Brain microvascular endothelial cell (primary cell): ENCODE results near the gene ACACB.

Experiments
- DNase-seq: peaks from one replicate; pipeline ENCODE4 v3.0.0-alpha.2; 2020
- H3K27ac ChIP-seq: fragments of 250-450 bp; sonication (Bioruptor Pico); 2 replicates; pipeline ENCODE4 v1.5.1; 2020; ENCODE audit warnings: mild to moderate bottlenecking, moderate library complexity
- H3K27me3 ChIP-seq: fragments of 250-450 bp; sonication (Bioruptor Pico); replicated peaks from 2 replicates; pipeline ENCODE4 v1.5.1; 2020; ENCODE audit warnings: mild to moderate bottlenecking
- H3K36me3 ChIP-seq: fragments of 250-450 bp; sonication (Bioruptor Pico); replicated peaks from 2 replicates; pipeline ENCODE4 v1.5.1; 2020; ENCODE audit warnings: mild to moderate bottlenecking
- H3K4me3 ChIP-seq: 2 replicates; pipeline ENCODE4 v1.5.1; 2011; ENCODE audit warnings: low read depth, mild to moderate bottlenecking, control low read depth, low read length, moderate library complexity
- in situ Hi-C: cut with HindIII; loops from 2 replicates; pipeline ENCODE4 v1.10.0; 2017; ENCODE audit warnings: low sequenced_read_pairs, low pct_ligation_motif_present
- TF ChIP-seq, protein P1 (sequence below): IDR thresholded peaks from 2 replicates; pipeline ENCODE4 v1.5.1; 2011; ENCODE audit warnings: low read depth, mild to moderate bottlenecking, moderate library complexity, low read length, control low read depth, inconsistent platforms; ENCODE audit errors: missing control alignments

ACACB gene

DNA sequence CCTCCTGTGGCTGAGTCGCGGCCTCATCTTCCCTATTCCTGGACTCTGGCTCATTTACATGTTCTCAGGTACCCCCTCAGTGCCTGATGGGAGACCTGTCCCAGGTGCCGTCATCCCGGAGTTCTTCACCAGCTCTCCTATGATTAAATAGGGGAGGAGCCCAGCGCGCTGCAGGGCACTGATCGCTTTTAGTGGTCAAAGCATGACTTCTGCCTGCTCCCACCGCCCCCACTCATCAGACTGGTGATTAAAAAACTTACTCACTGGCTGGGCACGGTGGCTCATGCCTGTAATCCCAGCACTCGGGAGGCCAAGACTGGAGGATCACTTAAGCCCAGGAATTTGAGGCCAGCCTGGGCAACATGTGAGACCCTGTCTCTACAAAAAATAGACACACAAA, 106.8 kb downstream of the ACACB start:
- TF ChIP-seq, protein P1, sequence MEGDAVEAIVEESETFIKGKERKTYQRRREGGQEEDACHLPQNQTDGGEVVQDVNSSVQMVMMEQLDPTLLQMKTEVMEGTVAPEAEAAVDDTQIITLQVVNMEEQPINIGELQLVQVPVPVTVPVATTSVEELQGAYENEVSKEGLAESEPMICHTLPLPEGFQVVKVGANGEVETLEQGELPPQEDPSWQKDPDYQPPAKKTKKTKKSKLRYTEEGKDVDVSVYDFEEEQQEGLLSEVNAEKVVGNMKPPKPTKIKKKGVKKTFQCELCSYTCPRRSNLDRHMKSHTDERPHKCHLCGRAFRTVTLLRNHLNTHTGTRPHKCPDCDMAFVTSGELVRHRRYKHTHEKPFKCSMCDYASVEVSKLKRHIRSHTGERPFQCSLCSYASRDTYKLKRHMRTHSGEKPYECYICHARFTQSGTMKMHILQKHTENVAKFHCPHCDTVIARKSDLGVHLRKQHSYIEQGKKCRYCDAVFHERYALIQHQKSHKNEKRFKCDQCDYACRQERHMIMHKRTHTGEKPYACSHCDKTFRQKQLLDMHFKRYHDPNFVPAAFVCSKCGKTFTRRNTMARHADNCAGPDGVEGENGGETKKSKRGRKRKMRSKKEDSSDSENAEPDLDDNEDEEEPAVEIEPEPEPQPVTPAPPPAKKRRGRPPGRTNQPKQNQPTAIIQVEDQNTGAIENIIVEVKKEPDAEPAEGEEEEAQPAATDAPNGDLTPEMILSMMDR = no peak
- Histone ChIP-seq H3K27ac (no peak overlapping the region), H3K36me3 (no peaks in the 10 kb centered on the region), H3K4me3 (no peak overlapping the region), H3K27me3 (no peaks in the 10 kb centered on the region)
- in situ Hi-C loops = no loop called here
- no peak for DNase-seq

DNA sequence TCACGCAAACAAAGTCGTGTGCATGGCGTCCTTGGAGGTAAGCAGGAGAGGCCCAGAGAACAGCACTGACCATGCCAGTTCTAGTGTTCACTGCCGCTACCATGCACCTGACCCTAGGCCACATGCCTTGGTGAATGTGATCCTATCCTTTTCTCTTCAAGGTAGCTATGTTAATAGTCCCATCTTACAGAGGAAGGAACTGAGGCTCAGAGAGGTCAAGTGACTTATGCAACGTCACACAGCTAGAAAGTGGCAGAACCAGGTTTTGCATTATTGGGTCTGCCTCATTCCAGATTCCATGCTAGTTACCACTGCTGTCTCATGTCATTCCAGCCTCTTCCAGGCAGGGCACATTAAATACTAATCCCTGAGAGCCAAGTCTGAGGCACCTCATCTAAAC, 107.5 kb downstream of the ACACB start:
- H3K27ac ChIP-seq = no peak overlapping the region
- H3K36me3 ChIP-seq = no peaks in the 10 kb centered on the region
- DNase-seq = no peak
- no peaks in the 10 kb centered on the region for H3K27me3 ChIP-seq
- TF ChIP-seq, protein P1 = no peak
- in situ Hi-C loops = no loop called here
- no peak overlapping the region for H3K4me3 ChIP-seq

- H3K27me3 ChIP-seq = no peaks in the 10 kb centered on the region
- no peaks in the 10 kb centered on the region for H3K36me3 ChIP-seq
- H3K4me3 ChIP-seq = no peak overlapping the region
- in situ Hi-C loops = no loop called here
- DNase-seq = no peak
- TF ChIP-seq, protein P1 = no peak
- H3K27ac ChIP-seq = no peak overlapping the region
Observed at GRCh38 chr12:109228664-109229063, 112.3 kb downstream of the ACACB start.

DNA sequence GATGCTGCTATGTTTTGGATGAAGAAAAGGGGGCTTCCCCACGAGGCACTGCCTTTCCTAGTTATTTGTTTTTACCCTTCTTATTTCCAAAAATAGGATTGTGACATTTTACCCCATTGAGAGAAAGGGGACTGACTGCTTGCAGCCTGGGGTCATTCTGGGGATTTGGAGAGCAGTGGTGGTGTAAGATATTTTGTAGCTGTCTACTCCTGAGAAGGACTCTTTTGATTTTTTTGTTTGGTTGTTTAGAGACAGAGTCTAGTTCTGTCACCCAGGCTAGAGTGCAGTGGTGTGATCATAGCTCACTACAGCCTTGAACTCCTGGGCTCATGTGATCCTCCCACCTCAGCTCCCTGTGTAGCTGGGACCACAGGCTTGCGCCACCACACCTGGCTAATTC, 113.8 kb downstream of the ACACB start:
- no peak for DNase-seq
- Histone ChIP-seq H3K27me3 (no peaks in the 10 kb centered on the region), H3K27ac (no peak overlapping the region), H3K4me3 (no peak overlapping the region), H3K36me3 (no peaks in the 10 kb centered on the region)
- TF ChIP-seq, protein P1 = no peak
- in situ Hi-C loops = no loop called here

- H3K27ac ChIP-seq = no peak overlapping the region
- DNase-seq = no peak
- no peaks in the 10 kb centered on the region for H3K36me3 ChIP-seq
- TF ChIP-seq, protein P1 = no peak
- no peaks in the 10 kb centered on the region for H3K27me3 ChIP-seq
- no peak overlapping the region for H3K4me3 ChIP-seq
- in situ Hi-C loops = no loop called here
Observed at GRCh38 chr12:109232731-109233130, 116.3 kb downstream of the ACACB start.

- no peaks in the 10 kb centered on the region for H3K36me3 ChIP-seq
- no peak for DNase-seq
- in situ Hi-C loops = no loop called here
- TF ChIP-seq, protein P1 = no peak
- no peak overlapping the region for H3K27ac ChIP-seq
- H3K27me3 ChIP-seq = no peaks in the 10 kb centered on the region
- no peak overlapping the region for H3K4me3 ChIP-seq
Observed at GRCh38 chr12:109234012-109234411, 117.6 kb downstream of the ACACB start.
